ENCODE results near the gene BAIAP3.

Gene BAIAP3

GRCh38 chr16:1389762-1390161 lies 56.3 kb downstream of the BAIAP3 start:
- no peak overlapping the region for H3K27ac ChIP-seq (ENCODE audit: low read depth, low read length)
- H3K4me3 ChIP-seq (ENCODE audit: low read length) = no peak overlapping the region
- H3K4me1 ChIP-seq (ENCODE audit: insufficient read depth, low read length) = no peaks in the 10 kb centered on the region
- no peak overlapping the region for H3K9ac ChIP-seq (ENCODE audit: low read depth, low read length)
- 91% methylated on average over 7 of the region's 7 CpGs for WGBS
- H3K27me3 ChIP-seq (ENCODE audit: insufficient read depth, low read length) = no peaks in the 10 kb centered on the region
- no peaks in the 10 kb centered on the region for H3K9me3 ChIP-seq (ENCODE audit: insufficient read depth, low read depth, low read length)
- peaks cover 11% of the 10 kb centered on the region; the same call in 1 of the 2 replicates for H3K36me3 ChIP-seq (ENCODE audit: insufficient read depth, low read length)

GRCh38 chr16:1390239-1390779 lies 56.9 kb downstream of the BAIAP3 start:
- H3K9me3 ChIP-seq (ENCODE audit: insufficient read depth, low read depth, low read length) = no peaks in the 10 kb centered on the region
- H3K9ac ChIP-seq (ENCODE audit: low read depth, low read length) = no peak overlapping the region
- no peaks in the 10 kb centered on the region for H3K27me3 ChIP-seq (ENCODE audit: insufficient read depth, low read length)
- H3K27ac ChIP-seq (ENCODE audit: low read depth, low read length) = no peak overlapping the region
- WGBS = 92% methylated on average over 28 of the region's 28 CpGs
- H3K4me1 ChIP-seq (ENCODE audit: insufficient read depth, low read length) = no peaks in the 10 kb centered on the region
- peaks cover 11% of the 10 kb centered on the region; the same call in 1 of the 2 replicates for H3K36me3 ChIP-seq (ENCODE audit: insufficient read depth, low read length)
- H3K4me3 ChIP-seq (ENCODE audit: low read length) = no peak overlapping the region

GRCh38 chr16:1392826-1393225 lies 59.4 kb downstream of the BAIAP3 start:
- no peak overlapping the region for H3K27ac ChIP-seq (ENCODE audit: low read depth, low read length)
- peaks cover 11% of the 10 kb centered on the region; the same call in 1 of the 2 replicates for H3K36me3 ChIP-seq (ENCODE audit: insufficient read depth, low read length)
- no peaks in the 10 kb centered on the region for H3K4me1 ChIP-seq (ENCODE audit: insufficient read depth, low read length)
- 95% methylated on average over 17 of the region's 17 CpGs for WGBS
- H3K27me3 ChIP-seq (ENCODE audit: insufficient read depth, low read length) = no peaks in the 10 kb centered on the region
- H3K9ac ChIP-seq (ENCODE audit: low read depth, low read length) = no peak overlapping the region
- no peak overlapping the region for H3K4me3 ChIP-seq (ENCODE audit: low read length)
- no peaks in the 10 kb centered on the region for H3K9me3 ChIP-seq (ENCODE audit: insufficient read depth, low read depth, low read length)

GRCh38 chr16:1393613-1394176 lies 60.2 kb downstream of the BAIAP3 start:
- H3K9me3 ChIP-seq (ENCODE audit: insufficient read depth, low read depth, low read length) = no peaks in the 10 kb centered on the region
- H3K4me1 ChIP-seq (ENCODE audit: insufficient read depth, low read length) = no peaks in the 10 kb centered on the region
- no peak overlapping the region for H3K27ac ChIP-seq (ENCODE audit: low read depth, low read length)
- H3K9ac ChIP-seq (ENCODE audit: low read depth, low read length) = no peak overlapping the region
- H3K36me3 ChIP-seq (ENCODE audit: insufficient read depth, low read length) = peaks cover 11% of the 10 kb centered on the region; the same call in 1 of the 2 replicates
- WGBS = 92% methylated on average over 21 of the region's 21 CpGs
- no peaks in the 10 kb centered on the region for H3K27me3 ChIP-seq (ENCODE audit: insufficient read depth, low read length)
- no peak overlapping the region for H3K4me3 ChIP-seq (ENCODE audit: low read length)

DNA sequence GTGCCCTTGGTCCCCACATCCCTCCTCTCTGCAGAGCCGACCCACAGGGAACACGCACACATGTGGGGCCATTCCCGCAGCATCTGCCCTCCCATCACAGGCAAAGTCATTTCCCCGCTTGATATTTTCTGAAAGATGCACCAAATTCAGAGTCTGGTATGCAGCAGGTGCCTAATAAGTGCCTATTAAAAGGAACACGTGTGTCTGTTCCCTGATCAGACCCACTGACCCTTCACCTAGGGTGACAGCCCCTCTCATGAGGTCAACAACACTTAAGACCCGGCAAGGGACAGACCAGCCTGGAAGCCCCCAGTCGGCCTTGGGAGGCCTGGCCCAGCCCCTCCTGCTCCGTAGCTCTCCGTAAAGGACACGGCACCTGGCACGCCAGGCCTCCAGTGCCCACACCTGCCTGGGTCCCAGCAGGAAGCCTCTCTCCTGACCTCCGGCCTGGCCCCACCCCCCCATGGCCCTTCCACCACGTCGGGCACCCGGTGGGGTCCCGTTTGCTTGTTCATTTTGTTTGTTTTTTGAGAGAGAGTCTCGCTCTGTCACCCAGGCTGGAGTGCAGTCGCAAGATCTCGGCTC lies 61.0 kb downstream of the BAIAP3 start:
- H3K27ac ChIP-seq (ENCODE audit: low read depth, low read length) = no peak overlapping the region
- H3K27me3 ChIP-seq (ENCODE audit: insufficient read depth, low read length) = no peaks in the 10 kb centered on the region
- no peaks in the 10 kb centered on the region for H3K9me3 ChIP-seq (ENCODE audit: insufficient read depth, low read depth, low read length)
- H3K4me3 ChIP-seq (ENCODE audit: low read length) = no peak overlapping the region
- no peak overlapping the region for H3K9ac ChIP-seq (ENCODE audit: low read depth, low read length)
- no peaks in the 10 kb centered on the region for H3K4me1 ChIP-seq (ENCODE audit: insufficient read depth, low read length)
- H3K36me3 ChIP-seq (ENCODE audit: insufficient read depth, low read length) = peaks cover 12% of the 10 kb centered on the region; the same call in 1 of the 2 replicates
- WGBS = 92% methylated on average over 19 of the region's 19 CpGs

DNA sequence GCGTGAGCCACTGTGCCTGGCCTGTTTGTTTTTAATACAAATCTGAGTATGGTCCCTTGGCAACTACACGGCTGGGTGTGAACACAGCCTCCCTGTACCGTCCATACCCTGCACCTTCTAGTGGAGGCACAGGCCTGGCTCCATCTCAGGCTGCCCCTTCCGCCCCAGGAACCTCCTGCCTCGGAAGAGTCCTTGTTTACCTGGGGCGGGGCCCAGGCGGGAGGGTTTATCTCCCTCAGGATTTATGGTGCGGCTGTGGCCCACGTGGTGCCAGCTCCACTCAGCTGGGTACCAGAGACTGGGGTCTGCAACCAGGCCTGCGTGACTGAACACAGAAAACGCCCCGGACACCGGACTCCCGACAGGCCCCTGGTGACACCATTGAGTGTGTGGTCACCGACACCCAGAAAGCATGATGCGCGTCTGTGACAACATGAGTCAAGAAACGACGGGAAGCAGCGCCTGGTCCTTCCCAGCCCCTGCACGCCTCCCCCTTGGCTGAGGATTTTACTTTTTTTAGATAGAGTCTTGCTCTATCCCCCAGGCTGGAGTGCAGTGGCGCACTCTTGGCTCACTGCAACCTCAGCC lies 62.1 kb downstream of the BAIAP3 start:
- H3K4me3 ChIP-seq (ENCODE audit: low read length) = no peak overlapping the region
- H3K27me3 ChIP-seq (ENCODE audit: insufficient read depth, low read length) = no peaks in the 10 kb centered on the region
- H3K4me1 ChIP-seq (ENCODE audit: insufficient read depth, low read length) = no peaks in the 10 kb centered on the region
- peaks cover 8% of the 10 kb centered on the region; the same call in 1 of the 2 replicates for H3K36me3 ChIP-seq (ENCODE audit: insufficient read depth, low read length)
- no peak overlapping the region for H3K27ac ChIP-seq (ENCODE audit: low read depth, low read length)
- no peaks in the 10 kb centered on the region for H3K9me3 ChIP-seq (ENCODE audit: insufficient read depth, low read depth, low read length)
- WGBS = 95% methylated on average over 22 of the region's 22 CpGs
- H3K9ac ChIP-seq (ENCODE audit: low read depth, low read length) = no peak overlapping the region

DNA sequence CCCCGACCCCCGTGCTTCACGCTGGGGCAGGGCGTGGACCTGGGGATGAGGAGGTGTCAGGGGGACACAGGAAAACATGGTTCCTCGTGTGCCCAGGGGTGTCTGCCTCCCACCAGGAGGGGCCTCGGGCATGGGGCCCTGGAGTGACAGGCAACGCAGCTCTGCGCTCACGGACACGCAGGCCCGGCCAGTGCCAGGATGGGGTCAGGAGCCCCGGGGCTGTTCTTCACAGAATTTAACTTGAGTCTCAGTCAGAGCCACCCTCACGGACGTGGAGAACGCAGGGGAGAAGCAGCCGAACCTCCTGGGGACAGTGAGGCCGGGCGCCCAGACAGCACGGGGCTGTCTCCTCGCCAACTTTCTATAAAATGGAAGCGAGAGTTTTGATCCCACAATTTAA lies 64.3 kb downstream of the BAIAP3 start:
- Histone ChIP-seq H3K4me3 (ENCODE audit: low read length) (no peak overlapping the region), H3K27me3 (ENCODE audit: insufficient read depth, low read length) (no peaks in the 10 kb centered on the region), H3K36me3 (ENCODE audit: insufficient read depth, low read length) (peaks cover 14% of the 10 kb centered on the region; the same call in 1 of the 2 replicates), H3K9me3 (ENCODE audit: insufficient read depth, low read depth, low read length) (no peaks in the 10 kb centered on the region), H3K4me1 (ENCODE audit: insufficient read depth, low read length) (no peaks in the 10 kb centered on the region), H3K9ac (ENCODE audit: low read depth, low read length) (no peak overlapping the region), H3K27ac (ENCODE audit: low read depth, low read length) (no peak overlapping the region)
- 96% methylated on average over 21 of the region's 21 CpGs for WGBS

- 92% methylated on average over 9 of the region's 9 CpGs for WGBS
- peaks cover 12% of the 10 kb centered on the region; the same call in 1 of the 2 replicates for H3K36me3 ChIP-seq (ENCODE audit: insufficient read depth, low read length)
- no peaks in the 10 kb centered on the region for H3K27me3 ChIP-seq (ENCODE audit: insufficient read depth, low read length)
- H3K4me1 ChIP-seq (ENCODE audit: insufficient read depth, low read length) = no peaks in the 10 kb centered on the region
- H3K9me3 ChIP-seq (ENCODE audit: insufficient read depth, low read depth, low read length) = no peaks in the 10 kb centered on the region
- no peak overlapping the region for H3K27ac ChIP-seq (ENCODE audit: low read depth, low read length)
- no peak overlapping the region for H3K9ac ChIP-seq (ENCODE audit: low read depth, low read length)
- no peak overlapping the region for H3K4me3 ChIP-seq (ENCODE audit: low read length)
These were observed 64.9 kb downstream of the BAIAP3 start for GRCh38 chr16:1398351-1398750.
